HCT116 (cell line): ENCODE results near the gene PISD. TPM values are rescaled to one million over a fixed set of nuclear protein-coding genes. Genes with fewer than 3 reads are reported as not detected.

Experiments used
- ATAC-seq: fragments of 200-7000 bp; cut with Tn5 transposase; 2 replicates; pipeline ENCODE4 v1.9.1; 2020; ENCODE audit warnings: mild to moderate bottlenecking, moderate library complexity
- BruUV-seq: library from RNA; stranded (reverse); fragments of 400-500 nt; replicated peaks from 2 replicates; lab custom pipeline; 2021; lab: Mats Ljungman, UMichigan
- CTCF ChIA-PET: fragments of 300-600 bp; sonication (Branson Sonifier 250); formaldehyde crosslinking; loops from one replicate; lab custom pipeline; 2021; ENCODE audit warnings: antibody characterized with exemption; lab: Charles Lee
- POLR2A ChIA-PET: fragments of 300-600, 350-600 bp; sonication (Branson Sonifier 250); formaldehyde crosslinking; loops from one replicate; lab custom pipeline; 2021; ENCODE audit warnings: antibody characterized with exemption; lab: Charles Lee
- RAD21 ChIA-PET, 2 experiments: fragments of 300-600 bp; sonication (Branson Sonifier 250); formaldehyde crosslinking; loops; one replicate each; lab custom pipeline; 2023; ENCODE audit warnings: low total read pairs in 2 of 2; ENCODE audit not compliant: uncharacterized antibody in 2 of 2, unreplicated experiment in 2 of 2, low non-redundant PET in 1 of 2; lab: Charles Lee
- DNase-seq: peaks from one replicate; pipeline ENCODE4 v3.0.0-alpha.2; 2010; ENCODE audit warnings: low read depth, low spot score
- H2AFZ ChIP-seq: fragments of 200-600 bp; shearing (Covaris generic), sonication (generic); 2 replicates; pipeline ENCODE4 v1.6.1; 2017; ENCODE audit warnings: low read depth, mixed run types, mixed read lengths, antibody characterized with exemption, low read length; ENCODE audit not compliant: poor library complexity, severe bottlenecking
- H3K27ac ChIP-seq: 2 replicates; pipeline ENCODE4 v1.5.1; 2012; ENCODE audit warnings: low read depth, low read length
- H3K27me3 ChIP-seq: fragments of 200-600 bp; sonication (generic); 2 replicates; pipeline ENCODE4 v1.6.1; 2016; ENCODE audit warnings: mixed run types, low read length, mixed read lengths; ENCODE audit not compliant: insufficient read depth
- H3K36me3 ChIP-seq, 2 experiments: fragments of 200-500 bp in 1 of 2; fragments of 200-600 bp in 1 of 2; sonication (Bioruptor generic) in 1 of 2; sonication (generic) in 1 of 2; 2 replicates each; pipeline versions ENCODE4 v1.5.1 to v1.6.1; 2014 to 2016; ENCODE audit warnings: low read length in 2 of 2, inconsistent platforms in 1 of 2, mixed read lengths in 1 of 2, mixed run types in 1 of 2; ENCODE audit not compliant: insufficient read depth in 2 of 2, control insufficient read depth in 1 of 2
- H3K4me1 ChIP-seq, 2 experiments: fragments of 200-600 bp in 1 of 2; sonication (generic) in 1 of 2; 2 replicates each; pipeline versions ENCODE4 v1.5.1 to v1.6.1; 2012 to 2017; ENCODE audit warnings: low read length in 2 of 2, inconsistent platforms in 1 of 2, mild to moderate bottlenecking in 1 of 2, mixed read lengths in 1 of 2, mixed run types in 1 of 2, moderate library complexity in 1 of 2; ENCODE audit not compliant: insufficient read depth in 2 of 2, control insufficient read depth in 1 of 2
- H3K4me2 ChIP-seq: fragments of 200-600 bp; sonication (generic); 2 replicates; pipeline ENCODE4 v1.6.1; 2017; ENCODE audit warnings: mixed run types, low read length, mixed read lengths
- H3K4me3 ChIP-seq, 2 experiments: fragments of 200-600 bp in 1 of 2; sonication (generic) in 1 of 2; replicated peaks in 1 of 2; 2 replicates each; pipeline ENCODE4 v1.5.1; 2011 to 2016; ENCODE audit warnings: low read length in 2 of 2, control low read depth in 1 of 2, low read depth in 1 of 2, mild to moderate bottlenecking in 1 of 2, mixed read lengths in 1 of 2, mixed run types in 1 of 2
- H3K79me2 ChIP-seq: fragments of 200-600 bp; sonication (generic); 2 replicates; pipeline ENCODE4 v1.6.1; 2017; ENCODE audit warnings: mild to moderate bottlenecking, mixed run types, low read length, moderate library complexity, mixed read lengths; ENCODE audit not compliant: insufficient read depth
- H3K9ac ChIP-seq: fragments of 200-600 bp; sonication (generic); 2 replicates; pipeline ENCODE4 v1.6.1; 2016; ENCODE audit warnings: low read length, mixed read lengths
- H3K9me2 ChIP-seq: fragments of 200-600 bp; sonication (generic), shearing (Covaris generic); 2 replicates; pipeline ENCODE4 v1.6.1; 2017; ENCODE audit warnings: mixed run types, mild to moderate bottlenecking, moderate library complexity; ENCODE audit not compliant: insufficient read depth
- H3K9me3 ChIP-seq, 2 experiments: fragments of 200-500 bp in 1 of 2; fragments of 200-600 bp in 1 of 2; sonication (Bioruptor generic) in 1 of 2; sonication (generic) in 1 of 2; 2 replicates each; pipeline ENCODE4 v1.6.1; 2014 to 2017; ENCODE audit warnings: low read length in 2 of 2, mixed read lengths in 2 of 2, inconsistent platforms in 1 of 2, low read depth in 1 of 2, mild to moderate bottlenecking in 1 of 2, mixed run types in 1 of 2, moderate library complexity in 1 of 2; ENCODE audit not compliant: control insufficient read depth in 1 of 2, insufficient read depth in 1 of 2
- H4K20me1 ChIP-seq: fragments of 200-600 bp; sonication (generic), shearing (Covaris generic); 2 replicates; pipeline ENCODE4 v1.6.1; 2017; ENCODE audit warnings: mixed run types, mild to moderate bottlenecking, moderate library complexity; ENCODE audit not compliant: insufficient read depth
- CBX3 ChIP-seq: IDR thresholded peaks from 2 replicates; pipeline ENCODE4 v1.6.1; 2012; ENCODE audit warnings: low read depth
- CEBPB ChIP-seq: IDR thresholded peaks from 2 replicates; pipeline ENCODE4 v1.6.1; 2012; ENCODE audit warnings: low read depth
- CTCF ChIP-seq, 3 experiments: fragments of 200-600 bp in 1 of 3; sonication (generic) in 1 of 3; IDR thresholded peaks in 2 of 3; conservative IDR thresholded peaks in 1 of 3; 2 replicates each; pipeline ENCODE4 v1.5.1; 2012 to 2017; ENCODE audit warnings: low read depth in 2 of 3, low read length in 2 of 3, antibody characterized with exemption in 1 of 3, borderline replicate concordance in 1 of 3, control low read depth in 1 of 3, mild to moderate bottlenecking in 1 of 3, mixed read lengths in 1 of 3, mixed run types in 1 of 3, moderate library complexity in 1 of 3; ENCODE audit not compliant: insufficient read depth in 1 of 3
- EGR1 ChIP-seq: IDR thresholded peaks from 2 replicates; pipeline ENCODE4 v1.6.1; 2012; ENCODE audit warnings: low read depth
- ELF1 ChIP-seq: IDR thresholded peaks from 2 replicates; pipeline ENCODE4 v1.6.1; 2012; ENCODE audit warnings: low read depth, borderline replicate concordance
- EZH2 ChIP-seq: fragments of 200-600 bp; sonication (generic); IDR thresholded peaks from 2 replicates; pipeline ENCODE4 v1.6.1; 2017; ENCODE audit warnings: antibody characterized with exemption, mixed run types
- POLR2A ChIP-seq: IDR thresholded peaks from 2 replicates; pipeline ENCODE4 v1.7.0; 2011; ENCODE audit warnings: borderline replicate concordance; ENCODE audit not compliant: insufficient read depth, insufficient read length; ENCODE audit errors: extremely low read depth
- POLR2AphosphoS5 ChIP-seq: IDR thresholded peaks from 2 replicates; pipeline ENCODE4 v1.6.1; 2011; ENCODE audit warnings: mild to moderate bottlenecking, low read depth, low read length, moderate library complexity
- RAD21 ChIP-seq: IDR thresholded peaks from 2 replicates; pipeline ENCODE4 v1.6.1; 2012; ENCODE audit warnings: low read depth, mild to moderate bottlenecking
- REST ChIP-seq: IDR thresholded peaks from 2 replicates; pipeline ENCODE4 v1.6.1; 2012; ENCODE audit warnings: low read depth
- SIN3A ChIP-seq: IDR thresholded peaks from 2 replicates; pipeline ENCODE4 v1.6.1; 2012; ENCODE audit warnings: low read depth
- SP1 ChIP-seq: IDR thresholded peaks from 2 replicates; pipeline ENCODE4 v1.6.1; 2012; ENCODE audit warnings: low read depth
- SRF ChIP-seq: IDR thresholded peaks from 2 replicates; pipeline ENCODE4 v1.6.1; 2012; ENCODE audit warnings: low read depth
- TCF7L2 ChIP-seq: IDR thresholded peaks from 2 replicates; pipeline ENCODE4 v1.7.0; 2011; ENCODE audit warnings: borderline replicate concordance, inconsistent platforms; ENCODE audit not compliant: insufficient read depth, insufficient read length; ENCODE audit errors: extremely low read depth
- YY1 ChIP-seq: IDR thresholded peaks from 2 replicates; pipeline ENCODE4 v1.6.1; 2011; ENCODE audit warnings: low read length, low read depth, moderate library complexity, mild to moderate bottlenecking; ENCODE audit not compliant: insufficient replicate concordance; ENCODE audit errors: extremely low read depth
- ZFX ChIP-seq: fragments of 450-650 bp; IDR thresholded peaks from 2 replicates; pipeline ENCODE4 v1.6.1; 2017
- ZNF274 ChIP-seq: fragments of 200-500 bp; sonication (Bioruptor generic); IDR thresholded peaks from 2 replicates; pipeline ENCODE4 v1.6.1; 2014; ENCODE audit warnings: mild to moderate bottlenecking, low read depth, low read length, inconsistent platforms
- intact Hi-C: fragments of 100-400 bp; cut with micrococcal nuclease; formaldehyde crosslinking; loops from 2 replicates; pipeline ENCODE4 v1.10.0; 2022
- total RNA-seq: library from RNA; stranded (reverse); gene quantifications from one replicate; pipeline ENCODE4 v1.2.1, GENCODE V29; 2021; ENCODE audit not compliant: unreplicated experiment
- TF ChIP-seq, protein P1 (sequence below): IDR thresholded peaks from 2 replicates; pipeline ENCODE4 v1.6.1; 2011; ENCODE audit warnings: mild to moderate bottlenecking, low read length, moderate library complexity; ENCODE audit not compliant: insufficient replicate concordance; ENCODE audit errors: extremely low read depth
- TF ChIP-seq, protein P2 (sequence below): IDR thresholded peaks from 2 replicates; pipeline ENCODE4 v1.6.1; 2012

PISD gene
- total RNA-seq, 1 experiment from 2014 or later, result 47.1 TPM

- no peak overlapping the region for H3K4me2 ChIP-seq
- no peaks in the 10 kb centered on the region for H4K20me1 ChIP-seq
- CTCF ChIA-PET, result no interaction called here
- H3K27me3 ChIP-seq, result no peaks in the 10 kb centered on the region
- BruUV-seq, result no TSS peak
- peaks cover 22 to 28% of the 10 kb centered on the region in 2 experiments for H3K36me3 ChIP-seq
- H2AFZ ChIP-seq, result no peak overlapping the region
- TF ChIP-seq SP1, result no peak
- TF ChIP-seq EGR1, result no peak
- no peak for TF ChIP-seq CEBPB
- no peak for TF ChIP-seq SIN3A
- TF ChIP-seq POLR2AphosphoS5, result no peak
- no peak for TF ChIP-seq REST
- TF ChIP-seq, protein P1, sequence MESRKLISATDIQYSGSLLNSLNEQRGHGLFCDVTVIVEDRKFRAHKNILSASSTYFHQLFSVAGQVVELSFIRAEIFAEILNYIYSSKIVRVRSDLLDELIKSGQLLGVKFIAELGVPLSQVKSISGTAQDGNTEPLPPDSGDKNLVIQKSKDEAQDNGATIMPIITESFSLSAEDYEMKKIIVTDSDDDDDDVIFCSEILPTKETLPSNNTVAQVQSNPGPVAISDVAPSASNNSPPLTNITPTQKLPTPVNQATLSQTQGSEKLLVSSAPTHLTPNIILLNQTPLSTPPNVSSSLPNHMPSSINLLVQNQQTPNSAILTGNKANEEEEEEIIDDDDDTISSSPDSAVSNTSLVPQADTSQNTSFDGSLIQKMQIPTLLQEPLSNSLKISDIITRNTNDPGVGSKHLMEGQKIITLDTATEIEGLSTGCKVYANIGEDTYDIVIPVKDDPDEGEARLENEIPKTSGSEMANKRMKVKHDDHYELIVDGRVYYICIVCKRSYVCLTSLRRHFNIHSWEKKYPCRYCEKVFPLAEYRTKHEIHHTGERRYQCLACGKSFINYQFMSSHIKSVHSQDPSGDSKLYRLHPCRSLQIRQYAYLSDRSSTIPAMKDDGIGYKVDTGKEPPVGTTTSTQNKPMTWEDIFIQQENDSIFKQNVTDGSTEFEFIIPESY, result no peak
- TF ChIP-seq, protein P2, sequence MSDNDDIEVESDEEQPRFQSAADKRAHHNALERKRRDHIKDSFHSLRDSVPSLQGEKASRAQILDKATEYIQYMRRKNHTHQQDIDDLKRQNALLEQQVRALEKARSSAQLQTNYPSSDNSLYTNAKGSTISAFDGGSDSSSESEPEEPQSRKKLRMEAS, result no peak
- TF ChIP-seq RAD21, result no peak
- TF ChIP-seq CTCF (IDR thresholded peaks at IDR 0.05 in 2 of 3, conservative IDR thresholded peaks at IDR 0.05 in 1 of 3; ENCODE audit: borderline replicate concordance in 1 of 3, insufficient read depth in 1 of 3, low read depth in 2 of 3, low read length in 2 of 3), result no peak
- no peak for TF ChIP-seq CBX3
- no peak for TF ChIP-seq EZH2
- no peak for TF ChIP-seq ZNF274
- TF ChIP-seq POLR2A, result no peak
- TF ChIP-seq ZFX, result no peak
- no peak for TF ChIP-seq SRF
- no peak for TF ChIP-seq ELF1
- TF ChIP-seq TCF7L2, result no peak
- TF ChIP-seq YY1, result no peak
- TF ChIP-seq, all 23 proteins: peak for 0
- Histone ChIP-seq H3K9me3 (no peaks in the 10 kb centered on the region), H3K4me3 (no peak overlapping the region), H3K27ac (no peak overlapping the region), H3K79me2 (no peaks in the 10 kb centered on the region), H3K9ac (no peak overlapping the region), H3K4me1 (no peaks in the 10 kb centered on the region), H3K9me2 (no peaks in the 10 kb centered on the region)
- ChIA-PET POLR2A (no interaction called here), RAD21 (no interaction called here)
- ATAC-seq, result no peak
- intact Hi-C loops, result no loop called here
- no peak for DNase-seq
These were observed 33.4 kb upstream of the PISD start for GRCh38 chr22:31695423-31695822.
